Tibial nerve (tissue), 4 donors: Measurements from ENCODE around the gene PDHA2.

ENCODE experiments used
- CTCF ChIP-seq, 5 experiments: fragments of 200-600 bp in 3 of 5; fragments of 450-650 bp in 2 of 5; sonication (generic) in 3 of 5; IDR thresholded peaks; one replicate each; pipeline ENCODE4 v1.5.1; 2016 to 2019; ENCODE audit warnings: antibody characterized with exemption in 5 of 5, mild to moderate bottlenecking in 3 of 5, moderate library complexity in 2 of 5
- EP300 ChIP-seq, 2 donors: sonication (generic); formaldehyde crosslinking; IDR thresholded peaks; one replicate each; pipeline ENCODE4 v1.6.1; 2017; ENCODE audit warnings: antibody characterized with exemption in 2 of 2, mild to moderate bottlenecking in 1 of 2
- POLR2A ChIP-seq, 2 donors: fragments of 450-650 bp; IDR thresholded peaks; one replicate each; pipeline ENCODE4 v1.6.1; 2017; ENCODE audit warnings: antibody characterized with exemption in 2 of 2, mild to moderate bottlenecking in 2 of 2, moderate library complexity in 2 of 2

- no peak for TF ChIP-seq CTCF (IDR thresholded peaks at IDR 0.05)
- no peak for TF ChIP-seq EP300 (IDR thresholded peaks at IDR 0.05)
- TF ChIP-seq POLR2A (IDR thresholded peaks at IDR 0.05), result no peak
These were observed 10.3 kb downstream of the PDHA2 start for GRCh38 chr4:95850161-95850560.
